ENCODE results near the gene MARVELD2. TPM values are rescaled to one million over a fixed set of nuclear protein-coding genes. Genes with fewer than 3 reads are reported as not detected.
A peak's percentile ranks its signal among the peaks of the same experiment; 100 is the strongest.

Gene MARVELD2
- total and polyA plus RNA-seq, 2 donors (not counting 1 experiment from before 2014, with no cell fraction given) = 0.19 to 0.94 TPM

GRCh38 chr5:69492923-69493395 is 78.0 kb downstream of the MARVELD2 start:
- Mint-ChIP-seq H3K9me3 (ENCODE audit: insufficient read depth) (no peaks in the 10 kb centered on the region), H3K4me1 (peaks cover 17% of the 10 kb centered on the region), H3K27me3 (peaks cover 53% of the 10 kb centered on the region), H3K27ac (no peak overlapping the region), H3K4me3 (peak overlapping the region; percentile 75)
- Histone ChIP-seq H3K9me3 (ENCODE audit: control extremely low read depth in 1 of 3, control insufficient read depth in 2 of 3, insufficient read depth in 1 of 3, low read length in 2 of 3) (peaks cover 0 to 4% (median 0%) of the 10 kb centered on the region in 3 donors), H2AFZ (ENCODE audit: insufficient read depth, low read depth, low read length, poor library complexity, severe bottlenecking) (peak overlapping the region; percentile 65), H3K9ac (ENCODE audit: low read length) (peak overlapping the region; percentile 58), H3K4me3 (ENCODE audit: control extremely low read depth in 1 of 5, extremely low read depth in 1 of 5, insufficient read depth in 1 of 5, low read depth in 2 of 5, low read length in 4 of 5) (peak overlapping the region; percentile 8 to 55 (median 45)), H3K4me1 (ENCODE audit: control insufficient read depth in 2 of 2, insufficient read depth in 2 of 2, low read length in 2 of 2) (peaks cover 20 to 22% of the 10 kb centered on the region in 2 donors), H3K79me2 (ENCODE audit: control insufficient read depth, insufficient read depth, low read length) (no peaks in the 10 kb centered on the region), H3K27ac (ENCODE audit: low read length in 2 of 2) (no peak overlapping the region), H4K20me1 (ENCODE audit: control insufficient read depth, insufficient read depth, low read length, poor library complexity, severe bottlenecking) (no peaks in the 10 kb centered on the region), H3K36me3 (replicated peaks in 1 of 2; ENCODE audit: control extremely low read depth in 1 of 2, control insufficient read depth in 1 of 2, extremely low read depth in 1 of 2, insufficient read depth in 2 of 2, low read length in 1 of 2) (no peaks in the 10 kb centered on the region), H3K4me2 (replicated peaks; ENCODE audit: low read depth, low read length, poor library complexity, severe bottlenecking) (peak overlapping the region; percentile 83), H3K27me3 (replicated peaks in 1 of 4; ENCODE audit: control extremely low read depth in 1 of 4, control insufficient read depth in 3 of 4, insufficient read depth in 4 of 4, low read length in 3 of 4) (peaks cover 0 to 32% (median 24%) of the 10 kb centered on the region in 4 experiments)
- DNase-seq (peak; percentile 27), ATAC-seq (ENCODE audit: low read depth) (no peak)
- TF ChIP-seq, protein P1, sequence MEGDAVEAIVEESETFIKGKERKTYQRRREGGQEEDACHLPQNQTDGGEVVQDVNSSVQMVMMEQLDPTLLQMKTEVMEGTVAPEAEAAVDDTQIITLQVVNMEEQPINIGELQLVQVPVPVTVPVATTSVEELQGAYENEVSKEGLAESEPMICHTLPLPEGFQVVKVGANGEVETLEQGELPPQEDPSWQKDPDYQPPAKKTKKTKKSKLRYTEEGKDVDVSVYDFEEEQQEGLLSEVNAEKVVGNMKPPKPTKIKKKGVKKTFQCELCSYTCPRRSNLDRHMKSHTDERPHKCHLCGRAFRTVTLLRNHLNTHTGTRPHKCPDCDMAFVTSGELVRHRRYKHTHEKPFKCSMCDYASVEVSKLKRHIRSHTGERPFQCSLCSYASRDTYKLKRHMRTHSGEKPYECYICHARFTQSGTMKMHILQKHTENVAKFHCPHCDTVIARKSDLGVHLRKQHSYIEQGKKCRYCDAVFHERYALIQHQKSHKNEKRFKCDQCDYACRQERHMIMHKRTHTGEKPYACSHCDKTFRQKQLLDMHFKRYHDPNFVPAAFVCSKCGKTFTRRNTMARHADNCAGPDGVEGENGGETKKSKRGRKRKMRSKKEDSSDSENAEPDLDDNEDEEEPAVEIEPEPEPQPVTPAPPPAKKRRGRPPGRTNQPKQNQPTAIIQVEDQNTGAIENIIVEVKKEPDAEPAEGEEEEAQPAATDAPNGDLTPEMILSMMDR (IDR thresholded peaks at IDR 0.05) = no peak
- TF ChIP-seq EZH2 (IDR thresholded peaks at IDR 0.05; ENCODE audit: borderline replicate concordance, insufficient read depth, low read depth, low read length, poor library complexity, severe bottlenecking) = no peak
- intact Hi-C loops (cut with micrococcal nuclease) = no loop called here
- ChIA-PET CTCF (no interaction called here), POLR2A (no interaction called here)
- WGBS (ENCODE audit: insufficient coverage) = 2% methylated on average over 42 of the region's 42 CpGs

GRCh38 chr5:69493396-69494133 is 78.6 kb downstream of the MARVELD2 start:
- ChIA-PET POLR2A (interaction anchor here (0.6 kb wide), 1 partner anchor 35 kb away, joined by 10 read pairs; no protein-coding TSS in a partner anchor), CTCF (no interaction called here)
- peaks cover 0 to 4% (median 0%) of the 10 kb centered on the region in 3 donors for H3K9me3 ChIP-seq (ENCODE audit: control extremely low read depth in 1 of 3, control insufficient read depth in 2 of 3, insufficient read depth in 1 of 3, low read length in 2 of 3)
- H3K9ac ChIP-seq (ENCODE audit: low read length) = peak overlapping the region; percentile 58
- ATAC-seq (ENCODE audit: low read depth) (no peak), DNase-seq (peak; percentile 22)
- H3K27ac ChIP-seq (ENCODE audit: low read length in 2 of 2) = no peak overlapping the region
- H2AFZ ChIP-seq (ENCODE audit: insufficient read depth, low read depth, low read length, poor library complexity, severe bottlenecking) = peak overlapping the region; percentile 65
- 2% methylated on average over 62 of the region's 62 CpGs for WGBS (ENCODE audit: insufficient coverage)
- H3K36me3 ChIP-seq (replicated peaks in 1 of 2; ENCODE audit: control extremely low read depth in 1 of 2, control insufficient read depth in 1 of 2, extremely low read depth in 1 of 2, insufficient read depth in 2 of 2, low read length in 1 of 2) = no peaks in the 10 kb centered on the region
- peaks cover 51% of the 10 kb centered on the region for H3K27me3 Mint-ChIP-seq
- no peaks in the 10 kb centered on the region for H3K79me2 ChIP-seq (ENCODE audit: control insufficient read depth, insufficient read depth, low read length)
- TF ChIP-seq, protein P1 (IDR thresholded peaks at IDR 0.05) = no peak
- no peaks in the 10 kb centered on the region for H3K9me3 Mint-ChIP-seq (ENCODE audit: insufficient read depth)
- H3K4me2 ChIP-seq (replicated peaks; ENCODE audit: low read depth, low read length, poor library complexity, severe bottlenecking) = peak overlapping the region; percentile 83
- H3K4me3 Mint-ChIP-seq = peak overlapping the region; percentile 75
- H3K4me1 ChIP-seq (ENCODE audit: control insufficient read depth in 2 of 2, insufficient read depth in 2 of 2, low read length in 2 of 2) = peaks cover 20 to 22% of the 10 kb centered on the region in 2 donors
- intact Hi-C loops (cut with micrococcal nuclease) = no loop called here
- no peak overlapping the region for H3K27ac Mint-ChIP-seq
- H3K4me1 Mint-ChIP-seq = peaks cover 17% of the 10 kb centered on the region
- no peaks in the 10 kb centered on the region for H4K20me1 ChIP-seq (ENCODE audit: control insufficient read depth, insufficient read depth, low read length, poor library complexity, severe bottlenecking)
- H3K27me3 ChIP-seq (replicated peaks in 1 of 4; ENCODE audit: control extremely low read depth in 1 of 4, control insufficient read depth in 3 of 4, insufficient read depth in 4 of 4, low read length in 3 of 4) = peaks cover 0 to 32% (median 24%) of the 10 kb centered on the region in 4 experiments
- H3K4me3 ChIP-seq (ENCODE audit: control extremely low read depth in 1 of 5, extremely low read depth in 1 of 5, insufficient read depth in 1 of 5, low read depth in 2 of 5, low read length in 4 of 5) = peak overlapping the region; percentile 13 to 55 (median 45)

All from B cell (primary cell).